Activated CD8-positive, alpha-beta memory T cell treated with anti-CD3 and anti-CD28 coated beads, Interleukin-2, amount 10 ng/mL, durations not matched to agents 7 days and 5 days (primary cell): ENCODE results near the gene MYO10. TPM values are rescaled to one million over a fixed set of nuclear protein-coding genes. Genes with fewer than 3 reads are reported as not detected.

Experiments used
- ATAC-seq: fragments of 150-1000 bp; cut with Tn5 transposase; one replicate; pipeline ENCODE4 v1.10.0; 2021; ENCODE audit warnings: moderate library complexity
- CTCF ChIA-PET: fragments of 350-600 bp; sonication (Branson Sonifier 250); formaldehyde crosslinking; loops from one replicate; lab custom pipeline; 2021; ENCODE audit warnings: antibody characterized with exemption; lab: Charles Lee
- DNase-seq: peaks from one replicate; pipeline ENCODE4 v3.0.0-alpha.2; 2020
- H3K27ac Mint-ChIP-seq: one replicate; pipeline ENCODE4 v1.8.0; 2021; ENCODE audit warnings: mild to moderate bottlenecking, mixed read lengths
- H3K27me3 Mint-ChIP-seq: one replicate; pipeline ENCODE4 v1.8.0; 2021; ENCODE audit warnings: mixed read lengths
- H3K36me3 Mint-ChIP-seq: one replicate; pipeline ENCODE4 v1.8.0; 2021; ENCODE audit warnings: mild to moderate bottlenecking, mixed read lengths
- H3K4me1 Mint-ChIP-seq: one replicate; pipeline ENCODE4 v1.8.0; 2021; ENCODE audit warnings: mixed read lengths
- H3K4me3 Mint-ChIP-seq: one replicate; pipeline ENCODE4 v1.8.0; 2021; ENCODE audit warnings: mild to moderate bottlenecking, moderate library complexity, mixed read lengths
- H3K9me3 Mint-ChIP-seq: one replicate; pipeline ENCODE4 v1.8.0; 2022; ENCODE audit warnings: low read depth, mixed read lengths
- total RNA-seq, 2 experiments: library from RNA; stranded (reverse); gene quantifications; one replicate each; pipeline ENCODE4 v1.2.3, GENCODE V29; 2021

Gene MYO10
- total RNA-seq, 2 experiments from 2014 or later: not detected

DNA sequence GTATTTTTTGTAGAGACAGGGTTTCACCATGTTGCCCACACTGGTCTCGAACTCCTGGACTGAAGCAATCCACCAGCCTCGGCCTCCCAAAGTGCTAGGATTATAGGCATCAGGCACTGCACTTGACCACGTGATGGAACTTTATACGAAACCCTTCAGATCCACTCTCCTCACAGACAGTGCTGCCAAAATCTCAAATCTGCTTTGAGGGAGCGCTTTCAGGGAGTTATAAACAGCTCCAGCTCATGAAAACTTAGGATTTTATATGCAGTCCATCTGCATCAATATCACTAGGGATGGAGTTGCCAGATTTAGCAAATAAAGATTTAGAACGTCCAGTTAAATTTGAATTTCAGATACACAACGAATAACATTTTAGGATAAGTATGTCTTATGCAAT is 25.0 kb upstream of the MYO10 start:
- Mint-ChIP-seq H3K4me3 (no peak overlapping the region), H3K27ac (no peak overlapping the region), H3K9me3 (peaks cover 3% of the 10 kb centered on the region), H3K27me3 (no peaks in the 10 kb centered on the region), H3K4me1 (no peaks in the 10 kb centered on the region), H3K36me3 (no peaks in the 10 kb centered on the region)
- CTCF ChIA-PET: no interaction called here
- DNase-seq (no peak), ATAC-seq (no peak)

DNA sequence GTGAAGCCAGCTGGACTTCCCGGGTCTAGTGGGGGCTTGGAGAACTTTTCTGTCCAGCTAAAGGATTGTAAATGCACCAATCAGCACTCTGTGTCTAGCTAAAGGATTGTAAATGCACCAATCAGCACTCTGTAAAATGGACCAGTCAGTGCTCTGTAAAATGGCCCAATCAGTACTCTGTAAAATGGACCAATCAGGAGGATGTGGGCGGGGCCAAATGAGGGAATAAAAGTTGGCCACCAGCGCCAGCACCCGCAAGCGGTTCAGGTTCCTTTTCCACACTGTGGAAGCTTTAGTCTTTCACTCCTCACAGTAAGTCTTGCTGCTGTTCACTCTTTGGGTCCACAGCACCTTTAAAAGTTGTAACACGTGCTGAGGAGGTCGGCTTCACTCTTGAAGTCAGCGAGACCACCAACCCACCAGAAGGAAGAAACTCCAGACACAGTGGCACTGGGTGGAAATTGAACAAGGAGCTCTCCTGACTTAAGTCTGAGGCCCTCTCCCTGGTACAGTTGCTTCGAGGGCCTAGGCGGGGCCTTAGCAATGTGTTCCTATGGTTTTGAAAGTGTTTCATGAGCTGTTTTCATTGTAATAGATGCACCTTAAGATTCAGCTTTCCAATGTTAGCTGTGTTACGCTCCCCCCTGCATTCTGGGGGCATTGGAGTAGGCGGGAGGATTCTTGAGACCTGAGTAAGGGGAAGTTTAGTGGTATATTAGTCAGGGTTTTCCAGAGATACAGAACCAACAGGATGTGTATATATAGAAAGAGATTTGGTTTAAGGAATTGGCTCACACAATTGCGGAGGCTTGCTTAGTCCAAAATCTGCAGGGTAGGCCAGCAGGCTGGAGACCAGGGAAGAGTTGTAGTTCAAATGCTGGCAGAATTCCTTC is 21.5 kb upstream of the MYO10 start:
- no peak for DNase-seq
- H3K4me1 Mint-ChIP-seq: no peaks in the 10 kb centered on the region
- CTCF ChIA-PET: no interaction called here
- H3K36me3 Mint-ChIP-seq: no peaks in the 10 kb centered on the region
- peaks cover 3% of the 10 kb centered on the region for H3K9me3 Mint-ChIP-seq
- no peak for ATAC-seq
- H3K27ac Mint-ChIP-seq: no peak overlapping the region
- no peak overlapping the region for H3K4me3 Mint-ChIP-seq
- no peaks in the 10 kb centered on the region for H3K27me3 Mint-ChIP-seq

DNA sequence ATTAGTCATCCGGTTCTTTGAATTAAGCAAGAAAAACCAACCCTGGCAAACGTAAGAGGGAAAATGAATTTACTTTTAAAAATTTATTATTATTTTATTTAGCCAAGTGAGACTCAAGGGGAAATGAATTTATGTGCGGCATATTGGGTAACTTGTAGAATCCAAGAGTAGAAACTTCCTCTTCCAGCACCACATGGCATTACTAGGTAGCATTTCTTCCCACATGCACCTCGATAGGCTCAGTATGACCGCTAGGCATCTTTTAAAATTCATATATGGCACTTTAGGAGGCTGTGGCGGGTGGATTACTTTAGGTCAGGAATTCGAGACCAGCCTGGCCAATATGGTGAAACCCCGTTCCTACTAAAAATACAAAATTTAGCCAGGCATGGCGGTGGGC is 17.6 kb upstream of the MYO10 start:
- DNase-seq (no peak), ATAC-seq (no peak)
- Mint-ChIP-seq H3K27ac (no peak overlapping the region), H3K4me1 (no peaks in the 10 kb centered on the region), H3K36me3 (no peaks in the 10 kb centered on the region), H3K4me3 (no peak overlapping the region), H3K9me3 (peaks cover 9% of the 10 kb centered on the region), H3K27me3 (no peaks in the 10 kb centered on the region)
- CTCF ChIA-PET: no interaction called here

DNA sequence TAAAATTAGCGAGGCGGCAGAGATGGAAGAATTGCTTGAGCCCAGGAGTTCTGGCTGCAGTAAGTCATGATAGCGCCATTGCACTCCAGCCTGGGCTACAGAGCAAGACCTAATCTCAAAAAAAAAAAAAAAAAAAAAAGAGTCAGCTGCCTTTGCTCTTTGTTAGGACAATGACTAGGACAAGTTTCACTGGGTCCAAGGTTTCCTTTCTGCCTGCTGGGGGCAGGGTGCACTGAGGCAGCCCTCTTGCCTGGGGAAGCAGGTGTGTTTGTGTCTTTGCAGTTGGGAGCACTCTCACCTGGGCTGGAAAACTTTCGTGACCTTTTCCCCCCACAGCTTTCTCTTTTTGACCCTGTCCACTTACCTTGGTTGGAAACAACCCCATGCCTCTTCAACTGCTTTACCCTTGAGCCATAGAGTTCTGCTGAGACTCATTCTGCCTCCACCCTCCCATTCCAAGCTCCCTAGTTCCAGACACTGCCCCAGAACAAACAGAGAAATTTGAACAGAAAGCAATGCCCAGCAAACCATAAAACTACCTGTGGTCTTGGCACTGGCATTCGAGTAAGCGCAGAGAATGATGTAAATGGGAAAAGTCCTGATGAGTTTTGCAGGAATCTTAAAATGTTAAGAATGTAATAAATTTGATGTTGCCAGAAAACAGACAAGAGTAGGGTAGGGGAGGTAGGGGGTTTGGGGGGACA is 17.0 kb upstream of the MYO10 start:
- CTCF ChIA-PET: no interaction called here
- Mint-ChIP-seq H3K36me3 (no peaks in the 10 kb centered on the region), H3K27me3 (no peaks in the 10 kb centered on the region), H3K4me3 (no peak overlapping the region), H3K27ac (no peak overlapping the region), H3K4me1 (no peaks in the 10 kb centered on the region), H3K9me3 (peaks cover 13% of the 10 kb centered on the region)
- no peak for ATAC-seq
- DNase-seq: no peak

DNA sequence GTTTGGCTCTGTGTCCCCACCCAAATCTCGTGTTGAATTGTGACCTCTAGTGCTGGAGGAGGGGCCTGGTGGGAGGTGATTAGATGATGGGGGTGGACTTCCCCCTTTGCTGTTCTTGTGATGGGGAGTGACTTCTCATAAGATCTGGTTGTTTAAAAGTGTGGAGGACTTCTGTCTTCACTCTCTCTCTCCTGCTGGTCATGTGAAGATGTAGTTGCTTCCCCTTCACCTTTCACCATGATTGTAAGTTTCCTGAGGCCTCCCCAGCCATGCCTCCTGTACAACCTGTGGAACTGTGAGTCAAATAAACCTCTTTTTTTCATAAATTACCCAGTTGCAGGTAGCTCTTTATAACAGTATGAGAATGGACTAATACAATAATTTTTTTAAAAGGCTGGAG is 10.6 kb upstream of the MYO10 start:
- no peak for ATAC-seq
- Mint-ChIP-seq H3K4me1 (no peaks in the 10 kb centered on the region), H3K36me3 (no peaks in the 10 kb centered on the region), H3K9me3 (peaks cover 20% of the 10 kb centered on the region), H3K4me3 (no peak overlapping the region), H3K27ac (no peak overlapping the region), H3K27me3 (no peaks in the 10 kb centered on the region)
- no peak for DNase-seq
- CTCF ChIA-PET: no interaction called here

DNA sequence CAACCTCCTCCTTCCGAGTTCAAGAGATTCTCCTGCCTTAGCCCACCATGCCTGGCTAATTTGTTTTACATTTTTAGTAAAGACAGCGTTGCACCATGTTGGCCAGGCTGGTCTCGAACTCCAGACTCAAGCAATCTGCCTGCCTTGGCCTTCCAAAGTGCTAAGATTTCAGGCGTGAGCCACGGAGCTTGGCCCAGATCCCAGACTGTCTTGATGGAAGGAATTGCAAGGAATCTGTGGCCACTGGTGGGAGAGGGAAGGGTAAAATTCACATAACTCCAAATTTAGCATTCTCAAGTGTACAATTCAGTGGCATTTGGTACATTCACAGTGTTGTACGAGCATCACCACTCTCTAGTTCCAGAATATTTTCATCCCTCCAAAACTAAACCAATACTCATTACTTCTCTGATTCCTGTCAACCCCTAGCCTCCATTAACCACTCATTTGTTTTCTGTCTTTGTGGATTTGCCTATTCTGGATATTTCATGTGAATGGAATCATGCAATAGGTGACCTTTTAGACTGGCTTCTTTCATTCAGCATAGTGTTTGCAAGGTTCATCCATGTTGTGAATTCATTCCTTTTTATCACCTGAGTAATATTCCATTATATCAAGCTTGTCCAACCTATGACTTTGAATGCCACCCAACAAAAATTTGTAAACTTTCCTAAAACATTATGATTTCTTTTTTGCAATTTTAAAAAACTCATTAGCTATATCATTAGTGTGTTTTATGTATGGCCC is 8.9 kb upstream of the MYO10 start:
- no peak overlapping the region for H3K4me3 Mint-ChIP-seq
- ATAC-seq (no peak), DNase-seq (no peak)
- peaks cover 20% of the 10 kb centered on the region for H3K9me3 Mint-ChIP-seq
- CTCF ChIA-PET: no interaction called here
- no peak overlapping the region for H3K27ac Mint-ChIP-seq
- no peaks in the 10 kb centered on the region for H3K4me1 Mint-ChIP-seq
- no peaks in the 10 kb centered on the region for H3K36me3 Mint-ChIP-seq
- no peaks in the 10 kb centered on the region for H3K27me3 Mint-ChIP-seq

DNA sequence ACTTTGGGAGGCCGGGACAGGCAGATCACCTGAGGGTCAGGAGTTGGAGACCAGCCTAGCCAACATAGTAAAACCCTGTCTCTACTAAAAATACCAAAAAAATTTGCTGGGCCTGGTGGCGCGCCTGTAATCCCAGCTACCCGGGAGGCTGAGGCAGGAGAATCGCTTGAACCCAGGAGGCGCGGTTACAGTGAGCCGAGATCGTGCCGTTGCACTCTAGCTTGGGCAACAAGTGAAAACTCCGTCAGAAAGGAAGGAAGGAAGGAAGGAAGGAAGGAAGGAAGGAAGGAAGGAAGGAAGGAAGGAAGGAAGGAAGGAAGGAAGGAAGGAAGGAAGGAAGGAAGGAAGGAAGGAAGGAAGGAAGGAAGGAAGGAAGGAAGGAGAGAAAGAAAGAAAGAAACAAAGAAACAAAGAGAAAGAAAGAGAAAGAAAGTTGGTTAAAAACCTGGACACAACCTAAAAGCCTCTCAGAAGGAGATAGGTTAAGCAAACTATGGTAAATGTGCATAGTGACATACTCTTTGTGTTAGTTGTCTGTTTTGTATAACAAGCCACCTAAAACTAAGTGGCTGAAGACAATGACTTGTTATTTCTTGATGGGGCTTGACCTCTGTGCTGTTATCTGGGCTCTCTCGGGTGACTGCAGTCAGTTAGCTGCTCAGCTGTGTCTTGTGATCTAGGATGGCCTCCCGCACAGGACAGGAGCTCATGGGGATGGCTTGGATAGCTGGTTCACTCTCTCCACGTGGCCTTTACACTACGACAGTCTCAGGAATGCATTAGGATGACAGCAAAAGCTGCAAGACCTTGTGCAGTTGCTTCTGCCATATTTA is 8.0 kb upstream of the MYO10 start:
- Mint-ChIP-seq H3K4me1 (no peaks in the 10 kb centered on the region), H3K4me3 (no peak overlapping the region), H3K36me3 (no peaks in the 10 kb centered on the region), H3K9me3 (peaks cover 14% of the 10 kb centered on the region), H3K27me3 (no peaks in the 10 kb centered on the region), H3K27ac (no peak overlapping the region)
- DNase-seq (no peak), ATAC-seq (no peak)
- CTCF ChIA-PET: no interaction called here

DNA sequence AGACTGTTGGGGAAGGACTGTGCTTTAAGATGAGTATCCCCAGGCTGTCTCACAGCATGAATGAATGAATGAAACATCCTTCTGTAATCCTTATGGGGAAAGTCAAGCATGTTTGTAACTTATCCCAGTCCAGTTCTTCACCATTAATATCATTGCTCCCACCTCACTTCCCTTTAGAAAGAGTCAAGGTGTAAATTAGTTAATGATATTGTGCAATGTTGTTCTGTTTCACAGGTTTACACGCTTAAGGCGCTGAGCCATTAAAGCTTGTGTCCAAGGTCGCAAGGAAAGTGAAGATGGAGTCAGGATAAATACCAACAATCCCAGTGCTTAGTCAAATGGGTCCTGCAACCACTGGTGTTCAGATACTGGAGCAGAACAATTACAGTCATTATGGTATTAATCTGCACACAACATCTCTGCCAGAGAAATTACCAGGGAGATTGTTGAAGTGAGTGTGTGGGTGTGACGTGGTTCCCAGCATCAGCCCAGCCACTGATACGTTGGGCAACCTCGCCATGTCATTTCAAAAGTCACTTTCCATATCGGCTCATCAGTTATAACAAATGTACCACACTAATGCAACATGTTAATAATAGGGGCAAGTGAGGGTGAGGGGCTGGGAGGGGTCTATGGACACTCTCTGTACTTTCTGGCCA is 1.5 kb upstream of the MYO10 start:
- peaks cover 8% of the 10 kb centered on the region for H3K4me1 Mint-ChIP-seq
- H3K4me3 Mint-ChIP-seq: no peak overlapping the region
- H3K27ac Mint-ChIP-seq: no peak overlapping the region
- ATAC-seq (no peak), DNase-seq (no peak)
- peaks cover 51% of the 10 kb centered on the region for H3K27me3 Mint-ChIP-seq
- H3K9me3 Mint-ChIP-seq: no peaks in the 10 kb centered on the region
- H3K36me3 Mint-ChIP-seq: no peaks in the 10 kb centered on the region
- CTCF ChIA-PET: interaction anchor here (0.7 kb wide), 1 partner anchor 38 kb away, joined by 3 read pairs; no protein-coding TSS in a partner anchor

DNA sequence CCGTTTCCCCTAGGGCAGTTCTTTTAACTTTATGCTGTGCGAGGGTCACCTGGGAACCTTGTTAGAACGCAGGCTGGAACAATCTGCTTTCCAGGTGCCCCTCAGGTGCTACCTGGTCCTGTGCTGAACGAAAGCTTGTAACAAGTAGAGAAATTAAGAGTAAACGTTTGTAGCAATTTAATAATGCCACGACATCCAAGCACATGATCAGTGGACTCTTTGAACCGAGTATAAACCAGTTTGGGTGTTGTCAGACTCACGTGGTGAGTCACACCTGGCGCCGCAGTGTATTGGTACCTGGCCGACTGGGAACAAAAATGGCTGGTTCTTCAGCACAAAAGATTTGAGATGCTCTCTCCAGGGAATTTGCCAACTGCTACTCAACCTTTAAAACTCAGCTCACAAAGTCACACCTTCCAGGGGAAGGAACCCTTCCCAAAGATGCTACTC is 926 bp upstream of the MYO10 start:
- H3K9me3 Mint-ChIP-seq: no peaks in the 10 kb centered on the region
- no peak overlapping the region for H3K4me3 Mint-ChIP-seq

DNA sequence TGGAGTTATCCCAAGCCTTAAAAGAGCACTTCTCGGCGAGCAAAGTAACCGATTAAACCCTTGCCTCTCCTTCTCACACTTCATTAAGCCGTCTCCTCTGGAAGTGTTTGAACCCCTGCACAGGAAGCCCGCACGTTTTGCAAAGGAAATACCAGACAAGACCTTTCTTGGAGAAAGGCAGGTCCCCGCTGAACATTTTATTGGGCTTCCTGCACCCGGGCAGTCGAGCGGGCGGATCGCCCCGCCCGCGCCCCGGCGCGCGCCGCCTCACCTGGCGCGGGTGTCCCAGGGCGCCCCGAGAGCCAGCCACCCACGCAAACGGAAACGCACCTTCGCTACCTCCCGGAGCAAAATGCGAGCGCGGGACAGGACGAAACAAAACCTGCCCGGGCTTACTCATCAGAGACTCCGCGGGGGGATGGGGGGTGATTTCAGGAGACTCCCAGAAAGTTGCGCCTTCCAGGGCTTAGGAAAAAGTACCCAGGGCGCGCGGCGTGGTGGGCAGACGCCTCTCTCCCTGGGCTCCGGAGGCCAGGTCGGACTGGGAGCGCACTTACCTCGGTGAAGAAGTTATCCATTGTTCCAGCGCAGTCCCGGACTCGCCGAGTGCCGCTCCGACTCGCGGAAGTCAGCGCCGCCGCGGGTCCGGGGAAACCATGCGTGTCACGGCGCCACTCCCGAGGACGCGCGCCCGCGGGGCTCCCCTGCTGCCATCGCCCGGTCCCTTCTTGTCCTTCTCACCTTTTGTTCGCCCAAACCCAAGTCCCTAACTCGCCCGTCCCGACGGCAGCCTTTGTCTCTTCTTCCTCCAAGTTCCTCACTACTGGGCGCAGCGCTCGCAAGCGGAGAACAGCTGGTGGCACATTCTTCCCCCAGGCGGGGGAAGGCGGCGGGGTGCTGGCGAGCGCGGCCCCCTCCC is 598 bp downstream of the MYO10 start:
- no peak for DNase-seq
- no peaks in the 10 kb centered on the region for H3K9me3 Mint-ChIP-seq
- no peak overlapping the region for H3K27ac Mint-ChIP-seq
- CTCF ChIA-PET: no interaction called here
- peaks cover 8% of the 10 kb centered on the region for H3K4me1 Mint-ChIP-seq
- H3K27me3 Mint-ChIP-seq: peaks cover 55% of the 10 kb centered on the region
- peak; percentile 49 for ATAC-seq
- peak overlapping the region; percentile 45 for H3K4me3 Mint-ChIP-seq
- no peaks in the 10 kb centered on the region for H3K36me3 Mint-ChIP-seq

More for the DNA sequence above, 926 bp upstream of the MYO10 start:
- Mint-ChIP-seq H3K36me3 (no peaks in the 10 kb centered on the region), H3K27ac (no peak overlapping the region), H3K27me3 (peaks cover 55% of the 10 kb centered on the region), H3K4me1 (peaks cover 8% of the 10 kb centered on the region)
- ATAC-seq (no peak), DNase-seq (no peak)
- CTCF ChIA-PET: no interaction called here

DNA sequence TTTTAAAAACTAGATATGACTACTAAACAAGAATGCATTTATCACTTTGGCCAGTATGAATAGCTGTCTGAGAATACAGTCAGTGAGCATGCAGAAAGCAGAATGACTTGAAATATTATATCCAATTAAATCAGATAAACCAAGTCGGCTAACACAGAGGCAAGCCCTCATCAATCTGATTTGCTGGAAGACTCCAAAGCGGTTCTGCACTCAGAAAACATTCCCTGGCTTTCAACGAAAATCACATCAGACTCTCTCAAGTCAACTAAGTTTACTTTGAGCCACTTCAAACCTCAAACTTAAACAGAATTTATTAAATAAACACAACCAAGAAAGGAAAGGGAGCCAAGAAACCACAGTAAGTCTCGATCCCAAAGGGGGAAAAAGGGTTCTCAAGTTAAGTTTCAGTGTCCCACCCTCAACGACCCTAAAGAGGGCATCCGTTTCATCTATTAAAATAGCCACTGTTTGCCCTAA is 1.4 kb downstream of the MYO10 start:
- ATAC-seq (no peak), DNase-seq (no peak)
- Mint-ChIP-seq H3K4me1 (peaks cover 8% of the 10 kb centered on the region), H3K36me3 (no peaks in the 10 kb centered on the region), H3K27me3 (peaks cover 55% of the 10 kb centered on the region), H3K27ac (no peak overlapping the region), H3K9me3 (no peaks in the 10 kb centered on the region), H3K4me3 (no peak overlapping the region)
- CTCF ChIA-PET: no interaction called here
